Measurements from ENCODE around the gene ZNF280B.
"Not testable (repeated sequence)": the region's sequence is repeated elsewhere in the genome, so short reads cannot be mapped to it uniquely, and the experiment has no call there.

ZNF280B gene

DNA sequence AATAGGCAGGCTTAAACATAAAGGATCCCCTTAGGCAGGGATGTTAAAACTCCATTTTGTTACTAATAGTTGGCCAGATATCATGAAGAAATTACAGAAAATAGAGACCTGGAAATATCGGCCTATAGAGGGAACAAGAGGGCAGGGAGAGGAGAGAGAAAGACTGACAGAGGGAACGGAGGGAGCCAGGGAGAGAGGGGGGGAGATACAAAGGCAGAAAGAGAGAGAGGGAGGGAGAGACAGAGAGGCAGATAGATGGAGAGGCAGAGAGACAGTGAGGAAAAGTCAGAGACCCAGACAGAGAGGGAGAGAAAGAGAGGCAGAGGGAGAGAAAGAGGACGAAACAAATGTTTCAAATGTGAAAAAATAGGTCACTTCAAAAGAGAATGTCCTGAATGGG lies 53.5 kb downstream of the ZNF280B start:
- H3K9me3 ChIP-seq (ENCODE audit: control insufficient read depth, low read length): peaks cover 5% of the 10 kb centered on the region
- WGBS, 2 experiments: 65 to 68% methylated on average over 3 of the region's 3 CpGs
- no peak overlapping the region for H3K4me3 ChIP-seq (ENCODE audit: insufficient read depth, low read depth, low read length)
- no peaks in the 10 kb centered on the region for H3K36me3 ChIP-seq (ENCODE audit: control insufficient read depth, insufficient read depth, low read length)
- no peaks in the 10 kb centered on the region for H3K4me1 ChIP-seq (ENCODE audit: control insufficient read depth, insufficient read depth, low read length)
- peaks cover 24% of the 10 kb centered on the region for H3K27me3 ChIP-seq (ENCODE audit: control insufficient read depth, insufficient read depth, low read length, poor library complexity, severe bottlenecking)
- no peak overlapping the region for H3K27ac ChIP-seq (ENCODE audit: insufficient read depth, low read depth, low read length, poor library complexity, severe bottlenecking)

DNA sequence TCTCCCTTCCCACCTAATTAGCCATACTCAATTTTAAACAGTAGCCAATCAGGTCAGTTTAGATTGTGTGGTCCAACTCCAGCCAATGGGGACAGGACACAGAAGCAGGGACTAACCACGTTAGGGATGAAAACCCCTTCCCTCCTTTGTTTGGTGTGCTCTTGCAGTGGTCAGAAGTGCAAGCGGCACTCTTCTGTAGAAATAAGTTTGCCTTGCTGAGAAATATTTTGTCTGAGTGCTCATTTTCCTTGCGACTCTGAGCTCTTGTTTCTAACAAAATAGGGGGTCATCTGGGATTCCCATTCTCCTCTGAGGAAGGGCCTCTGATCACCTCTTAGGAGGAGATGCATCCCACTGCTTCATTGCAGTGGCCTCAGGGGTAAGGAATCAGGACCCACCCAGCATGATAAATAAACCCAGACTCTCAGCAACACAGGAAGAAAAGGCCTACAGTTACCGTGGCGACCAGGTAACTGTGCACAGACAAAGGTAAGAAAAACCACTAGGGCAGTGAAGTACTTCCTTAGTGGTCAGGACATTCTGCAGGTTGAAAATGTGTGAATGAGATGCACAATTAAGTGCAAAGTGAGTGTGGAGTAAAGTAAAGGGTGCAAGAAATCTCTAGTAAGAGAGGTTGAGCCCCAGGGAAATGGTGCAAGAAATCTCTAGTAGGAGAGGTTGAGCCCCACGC lies 55.4 kb downstream of the ZNF280B start:
- Histone ChIP-seq H3K27me3 (ENCODE audit: control insufficient read depth, insufficient read depth, low read length, poor library complexity, severe bottlenecking) (peaks cover 43% of the 10 kb centered on the region), H3K9me3 (ENCODE audit: control insufficient read depth, low read length) (no peaks in the 10 kb centered on the region), H3K4me1 (ENCODE audit: control insufficient read depth, insufficient read depth, low read length) (no peaks in the 10 kb centered on the region), H3K27ac (ENCODE audit: insufficient read depth, low read depth, low read length, poor library complexity, severe bottlenecking) (no peak overlapping the region), H3K4me3 (ENCODE audit: insufficient read depth, low read depth, low read length) (no peak overlapping the region), H3K36me3 (ENCODE audit: control insufficient read depth, insufficient read depth, low read length) (no peaks in the 10 kb centered on the region)
- 70 to 75% methylated on average over 6 of the region's 6 CpGs for WGBS, 2 experiments

DNA sequence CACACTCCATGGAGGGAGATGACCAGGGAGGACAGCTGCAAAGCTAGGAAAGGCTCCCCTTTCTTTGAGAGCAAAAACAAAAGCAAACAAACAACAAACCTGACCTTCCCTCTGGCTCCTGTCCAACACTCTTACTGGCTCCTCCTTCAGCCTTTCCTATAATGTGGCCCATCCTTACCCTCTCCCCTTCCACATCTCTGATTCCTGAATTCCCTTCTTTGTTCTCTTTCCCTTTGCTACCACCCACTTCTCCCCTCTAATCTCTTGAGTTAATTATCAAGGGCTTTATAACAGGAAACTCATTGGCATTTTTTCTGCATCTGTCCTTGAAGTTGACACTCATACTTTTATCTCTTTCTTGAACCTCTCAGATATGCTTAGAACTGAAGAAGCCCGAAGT lies 56.3 kb downstream of the ZNF280B start:
- 85 to 88% methylated on average over 1 of the region's 1 CpG for WGBS, 2 experiments
- no peaks in the 10 kb centered on the region for H3K4me1 ChIP-seq (ENCODE audit: control insufficient read depth, insufficient read depth, low read length)
- H3K36me3 ChIP-seq (ENCODE audit: control insufficient read depth, insufficient read depth, low read length): no peaks in the 10 kb centered on the region
- peaks cover 52% of the 10 kb centered on the region for H3K27me3 ChIP-seq (ENCODE audit: control insufficient read depth, insufficient read depth, low read length, poor library complexity, severe bottlenecking)
- no peaks in the 10 kb centered on the region for H3K9me3 ChIP-seq (ENCODE audit: control insufficient read depth, low read length)
- no peak overlapping the region for H3K4me3 ChIP-seq (ENCODE audit: insufficient read depth, low read depth, low read length)
- no peak overlapping the region for H3K27ac ChIP-seq (ENCODE audit: insufficient read depth, low read depth, low read length, poor library complexity, severe bottlenecking)

DNA sequence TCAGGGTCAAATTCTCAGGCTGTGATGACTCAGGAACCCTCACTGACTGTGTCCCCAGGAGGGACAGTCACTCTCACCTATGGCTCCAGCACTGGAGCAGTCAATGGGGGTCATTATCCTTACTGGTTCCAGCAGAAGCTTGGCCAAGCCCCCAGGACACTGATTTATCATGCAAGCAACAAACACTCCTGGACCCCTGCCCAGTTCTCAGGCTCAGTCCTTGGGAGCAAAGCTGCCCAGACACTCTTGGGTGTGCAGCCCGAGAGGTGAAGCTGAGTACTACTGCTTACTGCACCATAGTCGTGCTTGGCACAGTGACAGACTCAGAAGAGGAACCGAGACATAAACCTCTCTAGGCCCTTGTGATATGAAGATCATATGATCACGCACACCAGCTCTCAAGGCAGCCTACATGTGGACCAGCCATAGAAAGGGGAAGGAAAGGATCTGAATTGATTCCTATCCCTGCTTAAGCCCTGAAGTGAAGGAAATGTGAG lies 58.2 kb downstream of the ZNF280B start:
- Histone ChIP-seq H3K27me3 (ENCODE audit: control insufficient read depth, insufficient read depth, low read length, poor library complexity, severe bottlenecking) (peaks cover 65% of the 10 kb centered on the region), H3K4me1 (ENCODE audit: control insufficient read depth, insufficient read depth, low read length) (no peaks in the 10 kb centered on the region), H3K36me3 (ENCODE audit: control insufficient read depth, insufficient read depth, low read length) (no peaks in the 10 kb centered on the region), H3K9me3 (ENCODE audit: control insufficient read depth, low read length) (no peaks in the 10 kb centered on the region), H3K4me3 (ENCODE audit: insufficient read depth, low read depth, low read length) (no peak overlapping the region), H3K27ac (ENCODE audit: insufficient read depth, low read depth, low read length, poor library complexity, severe bottlenecking) (no peak overlapping the region)
- WGBS, 2 experiments: 62 to 64% methylated on average over 4 of the region's 4 CpGs

DNA sequence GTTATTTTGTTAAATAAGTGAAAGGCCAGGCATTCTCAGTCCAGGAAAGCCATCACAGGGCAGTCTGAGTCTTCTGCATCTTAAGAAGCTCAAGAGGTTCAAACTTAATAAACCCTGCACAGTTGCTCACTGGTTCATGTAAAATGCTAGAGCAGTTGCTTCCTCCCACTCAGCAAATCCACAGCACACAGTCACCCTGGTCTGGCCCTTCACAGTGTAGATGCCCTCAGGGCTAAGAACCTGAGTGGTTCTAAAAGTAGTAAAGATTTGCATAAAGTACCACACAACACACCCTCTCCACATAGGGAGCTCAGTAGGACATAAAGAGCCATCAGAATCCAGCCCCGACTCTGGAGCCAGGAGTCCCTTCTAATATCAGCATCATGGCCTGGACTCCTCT lies 58.7 kb downstream of the ZNF280B start:
- H3K4me3 ChIP-seq (ENCODE audit: insufficient read depth, low read depth, low read length): no peak overlapping the region
- no peaks in the 10 kb centered on the region for H3K4me1 ChIP-seq (ENCODE audit: control insufficient read depth, insufficient read depth, low read length)
- no peaks in the 10 kb centered on the region for H3K9me3 ChIP-seq (ENCODE audit: control insufficient read depth, low read length)
- no peaks in the 10 kb centered on the region for H3K36me3 ChIP-seq (ENCODE audit: control insufficient read depth, insufficient read depth, low read length)
- no peak overlapping the region for H3K27ac ChIP-seq (ENCODE audit: insufficient read depth, low read depth, low read length, poor library complexity, severe bottlenecking)
- peaks cover 67% of the 10 kb centered on the region for H3K27me3 ChIP-seq (ENCODE audit: control insufficient read depth, insufficient read depth, low read length, poor library complexity, severe bottlenecking)
- 78 to 84% methylated on average over 1 of the region's 1 CpG for WGBS, 2 experiments

DNA sequence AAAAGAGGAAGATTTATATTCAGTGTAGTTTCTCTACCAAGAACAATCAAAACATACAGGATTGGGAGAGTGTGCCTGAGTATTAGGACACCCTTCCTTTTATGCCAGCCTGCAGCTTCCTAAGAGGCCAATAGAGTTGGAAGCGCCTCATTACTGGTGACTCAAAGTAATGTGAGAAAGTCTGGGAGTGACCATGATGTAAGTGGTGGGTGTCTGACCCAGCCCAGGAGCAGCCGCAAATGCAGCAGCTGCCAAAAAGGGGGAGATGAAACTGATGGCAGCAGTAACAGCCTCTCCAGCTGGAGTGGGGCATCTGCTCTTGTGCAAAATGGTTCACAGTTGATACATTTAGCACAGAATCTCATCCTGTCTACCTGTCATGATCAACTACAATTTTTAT lies 62.0 kb downstream of the ZNF280B start:
- Histone ChIP-seq H3K9me3 (ENCODE audit: control insufficient read depth, low read length) (no peaks in the 10 kb centered on the region), H3K4me3 (ENCODE audit: insufficient read depth, low read depth, low read length) (no peak overlapping the region), H3K27me3 (ENCODE audit: control insufficient read depth, insufficient read depth, low read length, poor library complexity, severe bottlenecking) (peaks cover 61% of the 10 kb centered on the region), H3K27ac (ENCODE audit: insufficient read depth, low read depth, low read length, poor library complexity, severe bottlenecking) (no peak overlapping the region), H3K4me1 (ENCODE audit: control insufficient read depth, insufficient read depth, low read length) (no peaks in the 10 kb centered on the region), H3K36me3 (ENCODE audit: control insufficient read depth, insufficient read depth, low read length) (no peaks in the 10 kb centered on the region)
- 46 to 50% methylated on average over 2 of the region's 2 CpGs for WGBS, 2 experiments

DNA sequence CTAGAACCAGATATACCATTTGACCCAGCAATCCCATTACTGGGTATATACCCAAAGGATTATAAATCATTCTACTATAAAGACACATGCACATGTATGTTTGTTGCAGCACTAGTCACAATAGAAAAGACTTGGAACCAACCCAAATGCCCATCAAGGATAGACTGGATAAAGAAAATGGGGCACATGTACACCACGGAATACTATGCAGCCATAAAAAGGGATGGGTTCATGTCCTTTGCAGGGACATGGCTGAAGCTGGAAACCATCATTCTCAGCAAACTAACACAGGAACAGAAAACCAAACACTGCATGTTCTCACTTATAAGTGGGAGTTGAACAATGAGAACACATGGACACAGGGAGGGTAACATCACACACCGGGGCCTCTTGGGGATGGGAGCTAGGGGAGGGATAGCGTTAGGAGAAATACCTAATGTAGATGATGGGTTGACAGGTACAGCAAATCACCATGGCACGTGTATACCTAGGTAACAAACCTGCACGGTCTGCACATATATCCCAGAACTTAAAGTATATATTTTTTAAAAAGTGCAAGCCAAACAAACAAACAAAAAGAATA lies 64.4 kb downstream of the ZNF280B start:
- H3K4me3 ChIP-seq (ENCODE audit: insufficient read depth, low read depth, low read length); H3K27ac ChIP-seq (ENCODE audit: insufficient read depth, low read depth, low read length, poor library complexity, severe bottlenecking); H3K9me3 ChIP-seq (ENCODE audit: control insufficient read depth, low read length); H3K36me3 ChIP-seq (ENCODE audit: control insufficient read depth, insufficient read depth, low read length); H3K4me1 ChIP-seq (ENCODE audit: control insufficient read depth, insufficient read depth, low read length): not testable (repeated sequence)
- 77 to 88% methylated on average over 3 of the region's 5 CpGs for WGBS, 2 experiments
- peaks cover 51% of the 10 kb centered on the region for H3K27me3 ChIP-seq (ENCODE audit: control insufficient read depth, insufficient read depth, low read length, poor library complexity, severe bottlenecking)

DNA sequence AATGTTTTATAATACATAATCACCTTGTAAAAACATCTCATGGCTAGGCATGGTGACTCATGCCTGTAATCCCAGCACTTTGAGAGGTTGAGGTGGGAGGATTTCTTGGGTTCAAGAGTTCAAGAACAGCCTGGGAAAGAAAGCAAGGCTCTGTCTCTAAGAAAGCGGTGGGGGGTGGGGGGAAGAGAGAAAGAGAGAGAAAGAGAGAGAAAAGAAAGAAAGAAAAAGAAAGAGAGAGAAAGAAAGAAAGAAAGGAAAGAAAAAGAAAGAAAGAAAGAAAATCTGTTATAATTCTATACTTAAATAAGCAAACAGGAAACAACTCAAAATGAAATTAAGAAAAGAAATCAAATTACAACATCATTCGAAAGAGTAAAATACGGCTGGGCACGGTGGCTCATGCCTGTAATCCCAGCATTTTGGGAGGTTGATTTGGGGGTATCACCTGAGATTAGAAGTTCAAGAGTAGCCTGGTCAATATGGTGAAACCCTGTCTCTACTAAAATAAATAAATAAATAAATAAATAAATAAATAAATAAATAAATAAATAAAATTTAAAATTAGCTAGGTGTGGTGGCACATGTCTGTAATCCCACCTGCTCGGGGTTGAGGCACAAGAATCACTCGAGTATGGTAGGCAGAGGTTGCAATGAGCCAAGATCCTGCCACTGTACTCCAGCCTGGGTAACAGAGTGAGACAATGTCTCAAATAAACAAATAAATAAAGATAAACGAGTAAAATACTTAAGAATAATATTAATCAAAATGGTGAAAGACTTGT lies 65.4 kb downstream of the ZNF280B start:
- no peak overlapping the region for H3K27ac ChIP-seq (ENCODE audit: insufficient read depth, low read depth, low read length, poor library complexity, severe bottlenecking)
- no peak overlapping the region for H3K4me3 ChIP-seq (ENCODE audit: insufficient read depth, low read depth, low read length)
- H3K9me3 ChIP-seq (ENCODE audit: control insufficient read depth, low read length): no peaks in the 10 kb centered on the region
- H3K4me1 ChIP-seq (ENCODE audit: control insufficient read depth, insufficient read depth, low read length): no peaks in the 10 kb centered on the region
- H3K36me3 ChIP-seq (ENCODE audit: control insufficient read depth, insufficient read depth, low read length): no peaks in the 10 kb centered on the region
- WGBS, 2 experiments: 73 to 86% methylated on average over 6 of the region's 7 CpGs
- H3K27me3 ChIP-seq (ENCODE audit: control insufficient read depth, insufficient read depth, low read length, poor library complexity, severe bottlenecking): peaks cover 49% of the 10 kb centered on the region

DNA sequence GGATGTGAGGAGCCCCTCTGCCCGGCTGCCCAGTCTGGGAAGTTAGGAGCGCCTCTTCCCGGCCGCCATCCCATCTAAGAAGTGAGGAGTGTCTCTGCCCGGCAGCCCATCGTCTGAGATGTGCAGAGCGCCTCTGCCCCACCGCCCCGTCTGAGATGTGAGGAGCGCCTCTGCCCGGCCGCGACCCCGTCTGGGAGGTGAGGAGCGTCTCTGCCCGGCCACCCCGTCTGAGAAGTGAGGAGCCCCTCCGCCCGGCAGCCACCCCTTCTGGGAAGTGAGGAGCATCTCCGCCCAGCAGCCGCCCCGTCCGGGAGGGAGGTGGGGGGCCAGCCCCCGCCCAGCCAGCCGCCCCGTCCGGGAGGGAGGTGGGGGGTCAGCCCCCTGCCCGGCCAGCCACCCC lies 66.9 kb downstream of the ZNF280B start:
- not testable (repeated sequence) for H3K36me3 ChIP-seq (ENCODE audit: control insufficient read depth, insufficient read depth, low read length); H3K4me3 ChIP-seq (ENCODE audit: insufficient read depth, low read depth, low read length); H3K27ac ChIP-seq (ENCODE audit: insufficient read depth, low read depth, low read length, poor library complexity, severe bottlenecking); H3K4me1 ChIP-seq (ENCODE audit: control insufficient read depth, insufficient read depth, low read length); H3K9me3 ChIP-seq (ENCODE audit: control insufficient read depth, low read length)
- peaks cover 49% of the 10 kb centered on the region for H3K27me3 ChIP-seq (ENCODE audit: control insufficient read depth, insufficient read depth, low read length, poor library complexity, severe bottlenecking)
- 95% methylated on average over 28 of the region's 28 CpGs for WGBS, 2 experiments

DNA sequence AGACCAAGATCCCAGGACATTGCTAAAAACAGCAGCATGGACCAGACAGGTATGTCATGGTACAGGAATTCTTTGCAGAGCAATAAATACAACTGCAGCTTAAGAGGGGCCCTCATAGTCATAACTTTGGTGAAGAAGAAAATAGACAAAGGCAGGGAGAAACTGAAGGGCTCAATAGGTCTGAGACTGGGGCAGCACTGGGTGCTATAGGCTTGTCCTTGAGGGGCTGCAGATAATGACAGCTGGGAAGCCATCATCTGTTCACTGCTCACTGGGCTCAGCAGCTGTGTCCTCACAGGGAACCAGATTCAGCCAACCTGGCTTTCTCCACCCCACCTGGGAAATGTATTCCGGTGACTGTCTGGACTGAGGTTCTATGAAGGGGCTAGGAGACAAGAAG lies 68.4 kb downstream of the ZNF280B start:
- no peak overlapping the region for H3K4me3 ChIP-seq (ENCODE audit: insufficient read depth, low read depth, low read length)
- no peak overlapping the region for H3K27ac ChIP-seq (ENCODE audit: insufficient read depth, low read depth, low read length, poor library complexity, severe bottlenecking)
- WGBS, 2 experiments: 89 to 100% methylated on average over 1 of the region's 1 CpG
- H3K27me3 ChIP-seq (ENCODE audit: control insufficient read depth, insufficient read depth, low read length, poor library complexity, severe bottlenecking): peaks cover 50% of the 10 kb centered on the region
- no peaks in the 10 kb centered on the region for H3K4me1 ChIP-seq (ENCODE audit: control insufficient read depth, insufficient read depth, low read length)
- no peaks in the 10 kb centered on the region for H3K36me3 ChIP-seq (ENCODE audit: control insufficient read depth, insufficient read depth, low read length)
- H3K9me3 ChIP-seq (ENCODE audit: control insufficient read depth, low read length): no peaks in the 10 kb centered on the region
